Activated CD4-positive, alpha-beta T cell treated with anti-CD3 and anti-CD28 coated beads, Interleukin-2, Interleukin-6, amounts not matched to agents 100 ng/mL and 50 ng/mL, durations not matched to agents 16 hours and 8 hours (primary cell): ENCODE measurements around the gene ZNF197.
"Not testable (repeated sequence)": the region's sequence is repeated elsewhere in the genome, so short reads cannot be mapped to it uniquely, and the experiment has no call there.

ENCODE experiments used
- DNase-seq: peaks from one replicate; pipeline ENCODE4 v3.0.0-alpha.2; 2020

Gene ZNF197

GRCh38 chr3:44624749-44625480 lies at the start of gene ZNF197:
Gene ZNF197, plus strand, starts transcription at chr3:44625036. Its CDS starts 4,119 bp downstream, at chr3:44629155.
- peak; percentile 70 for DNase-seq

- no peak for DNase-seq
Observed at GRCh38 chr3:44576613-44577012, 48.2 kb upstream of the ZNF197 start.

GRCh38 chr3:44577354-44577952 lies 47.4 kb upstream of the ZNF197 start:
- not testable (repeated sequence) for DNase-seq

GRCh38 chr3:44578316-44578715 lies 46.5 kb upstream of the ZNF197 start:
- DNase-seq, result not testable (repeated sequence)

GRCh38 chr3:44578924-44579515 lies 45.8 kb upstream of the ZNF197 start:
- not testable (repeated sequence) for DNase-seq

GRCh38 chr3:44579749-44580148 lies 45.1 kb upstream of the ZNF197 start:
- DNase-seq, result not testable (repeated sequence)

GRCh38 chr3:44580971-44581370 lies 43.9 kb upstream of the ZNF197 start:
- DNase-seq, result not testable (repeated sequence)

- DNase-seq, result no peak
Observed at GRCh38 chr3:44584646-44585501, 40.0 kb upstream of the ZNF197 start, which contains the start of gene ZNF660. Gene ZNF660, plus strand, starts transcription at chr3:44584964. Its CDS starts 9,230 bp downstream, at chr3:44594194.

GRCh38 chr3:44596621-44597020 lies 28.2 kb upstream of the ZNF197 start:
- no peak for DNase-seq

GRCh38 chr3:44601749-44602148 lies 23.1 kb upstream of the ZNF197 start:
- DNase-seq, result no peak

GRCh38 chr3:44612678-44613077 lies 12.2 kb upstream of the ZNF197 start:
- DNase-seq, result no peak

- no peak for DNase-seq
Observed at GRCh38 chr3:44628716-44629115, 3.9 kb downstream of the ZNF197 start.

- no peak for DNase-seq
Observed at GRCh38 chr3:44632193-44632592, 7.4 kb downstream of the ZNF197 start.

GRCh38 chr3:44642337-44642736 lies 17.5 kb downstream of the ZNF197 start:
- DNase-seq, result no peak

- DNase-seq, result no peak
Observed at GRCh38 chr3:44643024-44643423, 18.2 kb downstream of the ZNF197 start.

- DNase-seq, result no peak
Observed at GRCh38 chr3:44647771-44648170, 22.9 kb downstream of the ZNF197 start.

GRCh38 chr3:44648564-44649229 lies 23.9 kb downstream of the ZNF197 start, which contains the start of gene ZNF35:
Gene ZNF35, plus strand, starts transcription at chr3:44648732. Its CDS starts 2,336 bp downstream, at chr3:44651068.
- peak; percentile 65 for DNase-seq

- DNase-seq, result no peak
Observed at GRCh38 chr3:44649709-44650108, 24.9 kb downstream of the ZNF197 start.

GRCh38 chr3:44654039-44654438 lies 29.2 kb downstream of the ZNF197 start:
- DNase-seq, result no peak

GRCh38 chr3:44659015-44659414 lies 34.2 kb downstream of the ZNF197 start:
- no peak for DNase-seq

GRCh38 chr3:44659434-44659833 lies 34.6 kb downstream of the ZNF197 start:
- DNase-seq, result no peak

GRCh38 chr3:44661189-44661588 lies 36.4 kb downstream of the ZNF197 start:
- no peak for DNase-seq
